GM18505 (cell line): ENCODE measurements around the gene TVP23A.
"Not testable (repeated sequence)": the region's sequence is repeated elsewhere in the genome, so short reads cannot be mapped to it uniquely, and the experiment has no call there.

ENCODE experiments used
- ATAC-seq: cut with Tn5 transposase; IDR thresholded peaks from one replicate; pipeline ENCODE4 v1.9.1; 2021; ENCODE audit not compliant: unreplicated experiment
- POLR2A ChIP-seq: IDR thresholded peaks from 4 replicates; pipeline ENCODE4 v1.6.1; 2011; ENCODE audit warnings: borderline replicate concordance; ENCODE audit not compliant: insufficient read depth, insufficient read length; ENCODE audit errors: extremely low read depth

The TVP23A gene

GRCh38 chr16:10743227-10743609, 75.4 kb downstream of the TVP23A start:
- no peak for ATAC-seq

GRCh38 chr16:10741844-10742243, 76.8 kb downstream of the TVP23A start:
- ATAC-seq: no peak
- no peak for TF ChIP-seq POLR2A

More at GRCh38 chr16:10743227-10743609, 75.4 kb downstream of the TVP23A start:
- TF ChIP-seq POLR2A: no peak

- not testable (repeated sequence) for ATAC-seq
Observed at GRCh38 chr16:10741249-10741648, 77.3 kb downstream of the TVP23A start.

DNA sequence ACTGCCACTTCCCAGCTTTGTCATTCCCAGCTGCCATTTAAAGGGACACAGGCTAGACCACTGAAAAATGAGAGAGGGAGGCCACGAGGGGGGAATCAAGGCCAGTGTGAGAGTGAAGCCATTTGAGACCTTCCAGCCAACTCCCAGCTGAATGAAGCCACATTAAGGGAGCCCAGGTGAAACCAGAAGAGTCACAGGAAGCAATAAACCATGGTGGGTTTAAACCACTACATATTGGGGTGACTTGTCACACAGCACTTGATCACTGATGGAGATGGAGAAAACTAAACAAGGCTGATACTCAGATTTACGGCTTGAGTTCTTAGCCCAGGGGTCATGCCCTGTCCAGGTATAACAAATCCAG, 77.8 kb downstream of the TVP23A start:
- no peak for TF ChIP-seq POLR2A
- ATAC-seq: no peak

DNA sequence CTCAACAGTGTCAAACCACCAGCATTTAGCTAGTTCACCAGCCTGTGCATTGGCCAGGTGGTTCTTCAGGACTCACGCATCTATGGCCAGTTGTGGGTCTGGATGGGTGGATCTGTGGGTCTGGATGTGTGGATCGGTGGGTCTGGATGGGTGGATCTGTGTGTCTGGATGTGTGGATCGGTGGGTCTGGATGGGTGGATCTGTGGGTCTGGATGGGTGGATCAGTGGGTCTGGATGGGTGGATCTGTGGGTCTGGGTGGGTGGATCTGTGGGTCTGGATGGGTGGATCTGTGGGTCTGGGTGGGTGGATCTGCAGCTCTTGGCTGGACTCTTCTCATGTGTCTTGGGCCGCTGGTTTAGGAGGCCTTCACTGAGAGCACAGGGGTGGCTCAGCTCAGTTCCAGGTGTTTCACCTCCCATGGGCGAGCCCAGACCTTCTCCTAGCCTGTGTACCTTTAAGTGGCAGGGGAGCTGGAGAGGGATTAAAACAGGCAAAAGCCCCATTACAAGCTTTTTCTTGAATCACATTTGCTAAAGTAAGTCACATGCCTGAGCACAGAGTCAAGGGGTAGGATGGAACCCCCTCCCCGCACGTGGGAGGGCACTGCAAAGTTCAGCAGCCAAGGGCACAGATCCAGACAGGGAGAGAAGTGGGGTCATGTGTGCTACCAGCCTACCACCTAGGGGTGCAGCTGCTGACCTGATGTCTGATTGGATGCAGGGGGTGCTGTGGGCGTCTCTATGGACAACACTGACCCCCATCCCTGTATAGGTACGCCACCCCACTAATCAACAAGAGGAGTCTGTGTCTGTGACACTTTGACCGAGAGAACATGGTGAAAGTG, 78.4 kb downstream of the TVP23A start:
- no peak for TF ChIP-seq POLR2A
- ATAC-seq: no peak

DNA sequence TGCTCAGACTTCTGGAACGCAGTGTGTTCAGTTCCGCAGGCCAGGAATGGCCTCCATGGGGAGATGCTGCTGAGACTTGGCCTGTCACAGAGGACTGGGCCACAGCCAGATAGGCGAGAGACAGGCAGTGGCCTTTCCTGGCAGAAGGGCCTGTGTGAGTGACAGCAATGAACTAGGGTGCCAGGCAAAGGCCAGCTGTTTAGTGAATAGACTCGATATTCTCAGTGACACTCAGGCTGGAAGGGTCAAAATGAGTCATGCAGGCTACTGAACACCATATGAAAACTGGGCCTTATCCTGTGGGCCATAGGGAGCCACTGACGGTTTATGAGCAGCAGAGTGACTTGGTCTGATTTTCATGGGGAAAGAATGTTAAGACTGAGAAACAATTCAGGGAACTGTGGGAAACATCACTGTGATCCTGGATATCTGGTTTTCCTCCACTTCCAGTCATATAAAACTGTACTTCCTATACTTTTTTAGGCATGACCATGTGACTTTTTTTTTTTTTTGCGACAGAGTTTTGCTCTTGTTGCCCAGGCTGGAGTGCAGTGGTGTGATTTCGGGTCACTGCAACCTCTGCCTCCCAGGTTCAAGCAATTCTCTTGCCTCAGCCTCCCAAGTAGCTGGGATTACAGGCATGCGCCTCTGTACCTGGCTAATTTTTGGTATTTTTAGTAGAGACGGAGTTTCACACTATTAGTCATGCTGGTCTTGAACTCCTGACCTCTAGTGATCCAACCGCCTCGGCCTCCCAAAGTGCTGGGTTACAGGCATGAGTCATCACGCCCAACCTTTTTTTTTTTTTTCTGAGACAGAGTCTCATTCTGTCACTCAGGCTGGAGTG, 80.1 kb downstream of the TVP23A start:
- TF ChIP-seq POLR2A: peak; percentile 52

DNA sequence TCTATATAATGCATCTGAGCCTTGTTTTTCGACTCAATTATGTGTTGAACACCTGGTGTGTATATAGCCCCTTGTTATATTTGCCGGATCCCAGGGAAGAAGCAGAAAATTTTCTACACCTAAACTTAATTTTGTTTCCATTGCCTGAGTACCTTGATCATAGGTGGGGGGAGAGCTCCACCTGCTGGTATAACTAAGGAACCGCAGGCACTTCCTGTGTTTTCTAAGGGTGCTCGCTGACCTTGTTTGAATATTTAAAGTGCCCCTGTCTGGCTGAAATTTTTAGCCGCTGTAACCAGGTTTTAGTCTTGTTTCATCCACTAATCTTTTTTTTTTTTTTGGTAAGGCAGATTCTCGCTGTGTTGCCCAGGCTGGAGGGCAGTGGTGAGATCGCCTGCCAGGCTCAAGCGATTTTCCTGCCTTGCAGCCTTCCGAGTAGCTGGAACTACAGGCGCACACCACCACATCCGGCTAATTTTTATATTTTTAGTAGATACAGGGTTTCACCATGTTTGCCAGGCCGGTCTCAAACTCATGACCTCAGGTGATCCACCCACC, 81.4 kb downstream of the TVP23A start:
- no peak for ATAC-seq
- TF ChIP-seq POLR2A: no peak

More for the DNA sequence above, 80.1 kb downstream of the TVP23A start:
- peak; percentile 65 for ATAC-seq

- no peak for ATAC-seq
- no peak for TF ChIP-seq POLR2A
Observed at GRCh38 chr16:10731790-10732189, 86.8 kb downstream of the TVP23A start.

- no peak for ATAC-seq
- no peak for TF ChIP-seq POLR2A
Observed at GRCh38 chr16:10729104-10730048, 89.2 kb downstream of the TVP23A start.

GRCh38 chr16:10728003-10728887, 90.3 kb downstream of the TVP23A start:
- no peak for TF ChIP-seq POLR2A
- ATAC-seq: no peak
